Right renal pelvis (tissue), 4 donors: Measurements from ENCODE around the gene AMBRA1. TPM values are rescaled to one million over a fixed set of nuclear protein-coding genes. Genes with fewer than 3 reads are reported as not detected.

Experiments
- DNase-seq, 4 donors: peaks; one replicate each; pipeline ENCODE4 v3.0.0-alpha.2; 2013; ENCODE audit warnings: low read depth in 4 of 4, low spot score in 3 of 4, missing footprints in 1 of 4
- polyA plus RNA-seq, 4 donors: library from polyadenylated mRNA; unstranded; fragments of 120-200 nt; gene quantifications; one replicate each; pipeline ENCODE4 v1.2.1, GENCODE V29; 2013; ENCODE audit not compliant: insufficient read length in 4 of 4

The AMBRA1 gene
- polyA plus RNA-seq, 4 donors: 24.7 to 26.9 (median 24.9) TPM

DNA sequence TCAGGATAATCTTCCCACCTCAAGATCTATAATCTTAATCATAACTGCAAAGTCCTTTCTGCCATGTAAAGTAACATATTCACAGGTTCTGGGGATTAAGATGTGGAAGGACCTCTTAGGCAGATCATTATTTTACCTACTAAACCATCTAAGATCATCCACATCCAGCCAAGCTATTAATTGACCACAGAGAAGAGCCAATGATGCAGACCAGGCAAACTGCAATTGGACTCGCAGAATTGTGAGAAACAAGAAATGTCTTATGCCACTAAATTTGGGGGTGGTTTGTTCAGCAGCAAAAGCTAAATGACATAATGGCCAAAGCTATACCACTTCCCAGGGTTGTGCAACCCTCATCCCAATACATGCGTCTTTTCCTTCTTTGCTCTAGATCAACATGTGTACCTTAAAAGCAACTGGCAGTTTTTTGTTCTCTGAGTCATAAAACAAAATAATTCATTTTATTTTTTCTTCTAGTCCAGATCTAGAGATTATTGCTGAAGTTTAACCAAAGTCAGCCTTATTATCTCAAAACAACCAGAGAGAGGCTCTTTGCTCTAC is 113.6 kb downstream of the AMBRA1 start:
- DNase-seq: no peak

DNA sequence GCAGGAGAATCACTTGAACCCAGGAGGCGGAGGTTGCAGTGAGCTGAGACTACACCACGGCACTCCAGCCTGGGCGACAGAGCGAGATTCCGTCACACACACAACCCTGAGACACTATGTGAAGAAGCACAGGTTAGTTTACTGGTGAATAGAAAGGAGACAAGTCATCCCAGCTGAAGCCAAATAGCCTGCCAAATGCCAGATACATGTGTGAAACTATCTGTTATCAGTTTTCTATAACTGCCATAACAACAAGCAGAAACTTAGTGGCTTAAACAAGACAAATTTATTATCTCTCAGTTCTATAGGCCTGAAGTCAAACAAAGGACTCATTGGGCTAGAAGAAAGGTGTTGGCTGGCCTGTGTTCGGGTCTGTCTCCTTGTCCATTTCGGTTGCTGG is 114.2 kb downstream of the AMBRA1 start:
- DNase-seq: no peak

DNA sequence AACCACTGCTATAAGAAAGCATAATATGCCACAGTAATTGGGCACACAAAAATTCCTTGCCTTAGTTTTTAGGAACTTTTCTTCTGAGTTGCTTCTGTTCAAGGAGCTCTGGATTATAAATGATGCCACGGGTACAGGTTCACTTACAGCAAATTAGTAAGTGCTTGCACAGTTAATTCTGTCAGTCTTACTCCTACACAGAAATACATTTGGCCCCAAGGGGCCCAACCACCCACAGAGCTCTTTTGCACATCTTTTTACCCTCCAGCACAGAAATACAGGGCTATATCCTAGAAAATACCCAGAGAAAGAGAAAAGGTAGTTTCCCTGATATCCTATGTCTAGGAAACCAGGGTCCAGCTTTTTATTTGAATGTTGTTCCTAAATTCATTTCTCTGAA is 115.6 kb downstream of the AMBRA1 start:
- no peak for DNase-seq

DNA sequence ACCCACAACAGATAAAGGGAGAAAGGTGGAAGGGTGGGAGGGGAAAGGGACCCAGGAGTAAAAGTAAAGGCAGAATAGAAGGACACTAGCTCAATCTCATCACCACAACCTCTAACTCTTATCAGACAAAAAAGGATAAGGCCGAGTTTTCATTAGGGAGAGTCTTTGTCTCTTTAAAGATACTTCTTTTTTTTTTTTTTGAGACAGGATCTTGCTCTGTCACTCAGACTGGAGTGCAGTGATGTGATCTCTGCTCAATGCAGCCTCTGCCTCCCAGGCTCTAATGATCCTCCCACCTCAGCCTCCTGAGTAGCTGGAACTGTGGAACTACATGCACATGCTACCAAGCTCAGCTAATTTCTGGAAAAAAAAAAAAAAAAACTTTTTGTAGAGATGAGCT is 116.7 kb downstream of the AMBRA1 start:
- DNase-seq: no peak

DNA sequence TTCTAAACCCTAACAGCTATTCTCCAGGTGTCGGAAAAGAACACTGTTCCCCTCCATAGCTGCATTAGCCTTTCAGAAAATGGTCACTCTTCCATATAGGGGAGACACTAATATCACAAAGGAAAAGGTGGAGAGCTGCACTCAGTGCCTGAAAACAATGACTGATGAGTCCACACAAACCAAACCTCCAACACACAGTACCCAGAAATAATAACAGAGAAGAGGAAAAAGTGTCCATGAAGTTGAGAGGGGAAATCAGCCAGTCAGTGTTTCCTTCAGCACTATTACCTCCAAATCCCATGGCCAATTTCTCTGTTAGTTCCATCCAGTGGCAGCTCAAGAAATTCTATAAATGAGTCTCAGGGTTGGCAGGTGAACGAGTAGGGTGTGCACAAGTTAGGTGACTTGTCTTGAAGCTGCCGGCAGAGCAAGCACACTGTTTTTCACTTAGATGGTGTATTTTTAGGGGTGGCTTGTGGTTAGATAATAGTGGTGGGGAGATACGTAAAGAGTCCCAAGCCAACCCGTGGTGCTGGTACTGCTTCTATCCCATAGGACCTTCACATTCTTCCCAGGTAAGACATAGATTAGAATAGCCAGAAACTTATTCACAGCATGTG is 117.8 kb downstream of the AMBRA1 start:
- DNase-seq: no peak

DNA sequence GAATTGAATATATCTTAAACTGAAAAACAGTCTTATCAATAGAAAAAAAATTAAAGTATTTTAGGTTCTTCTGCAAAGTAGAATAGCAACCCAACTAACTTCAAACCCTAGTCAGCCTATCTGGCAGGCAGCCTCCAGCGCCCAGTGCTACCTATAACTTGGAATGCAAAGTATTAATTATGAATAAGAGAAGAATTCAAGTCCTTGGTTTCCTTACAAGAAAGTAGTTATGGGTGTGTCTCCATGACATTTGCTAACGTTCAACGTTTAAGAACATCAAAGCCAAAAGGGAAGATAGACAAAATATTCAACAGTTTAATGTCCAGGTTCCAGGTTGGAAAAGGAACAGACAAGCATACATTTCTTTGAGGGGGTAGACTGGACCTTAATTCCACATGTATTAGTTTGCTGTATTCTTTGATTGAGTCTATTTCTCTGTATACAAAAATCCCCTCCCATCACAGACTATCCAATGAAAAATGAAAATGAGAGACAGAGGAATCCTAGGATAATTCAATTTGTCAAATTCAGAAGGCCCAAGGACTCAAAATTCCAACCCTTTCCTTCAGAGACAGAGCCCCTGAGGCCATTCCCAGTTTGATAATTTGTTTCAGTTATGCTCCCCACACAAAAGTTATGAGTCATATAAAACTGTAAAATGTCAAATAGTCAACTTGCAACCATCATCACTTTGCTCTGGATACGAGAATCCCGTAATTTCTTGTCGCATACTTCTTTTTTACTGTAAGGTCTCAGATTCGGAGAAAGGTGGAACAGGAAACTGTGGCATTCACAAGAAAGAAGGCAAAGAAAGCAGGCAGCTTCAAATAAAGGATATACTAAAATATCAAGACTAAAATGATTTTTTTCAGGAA is 118.5 kb downstream of the AMBRA1 start:
- no peak for DNase-seq

DNA sequence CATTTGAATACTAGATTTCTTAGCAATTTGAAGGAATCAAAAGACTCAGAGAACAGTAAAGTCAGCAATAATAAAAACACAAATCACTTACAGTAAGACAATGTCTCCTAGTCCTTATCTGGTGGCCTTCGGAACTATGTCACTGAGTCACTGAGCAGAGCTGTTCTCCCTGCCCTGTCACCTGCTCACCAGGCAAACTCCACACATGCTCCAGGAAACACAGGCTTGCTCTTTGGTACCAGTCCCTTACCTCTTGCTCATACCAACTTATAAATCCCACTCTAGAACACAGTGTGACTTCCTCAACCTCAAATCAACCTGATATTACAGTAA is 121.2 kb downstream of the AMBRA1 start:
- no peak for DNase-seq

DNA sequence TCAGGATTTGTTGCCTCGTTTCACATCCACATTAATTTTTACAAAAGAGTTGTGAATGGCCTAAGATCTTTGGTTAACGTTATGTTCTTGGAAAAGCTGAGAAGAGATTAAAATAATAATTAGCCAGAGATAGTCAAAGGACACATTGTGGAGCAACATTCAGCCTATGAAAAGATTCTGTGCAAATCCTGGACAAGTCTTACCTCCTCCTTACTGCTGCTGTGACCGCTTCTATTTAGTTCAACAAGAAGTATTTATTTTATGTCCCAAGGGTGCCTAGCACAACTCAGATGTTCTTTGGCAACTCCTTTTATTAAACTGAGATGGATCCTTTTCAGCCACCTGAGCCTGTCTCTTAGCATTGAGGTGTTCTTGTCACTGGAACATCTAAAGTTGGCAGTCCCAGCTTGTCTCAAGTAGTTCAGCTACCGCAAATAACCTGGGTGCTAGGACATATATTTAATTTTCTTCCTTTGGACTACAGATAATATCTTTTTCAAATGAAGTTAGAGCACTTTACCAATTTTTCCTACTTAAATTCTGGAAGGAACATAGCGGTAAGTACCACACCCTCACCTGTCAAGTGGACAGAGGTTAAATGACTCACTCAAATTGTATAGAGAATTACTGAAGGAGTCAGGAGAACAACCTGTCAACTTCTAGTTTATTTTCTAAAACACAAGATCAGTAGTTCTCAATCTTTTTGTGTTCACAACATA is 121.7 kb downstream of the AMBRA1 start:
- no peak for DNase-seq

DNA sequence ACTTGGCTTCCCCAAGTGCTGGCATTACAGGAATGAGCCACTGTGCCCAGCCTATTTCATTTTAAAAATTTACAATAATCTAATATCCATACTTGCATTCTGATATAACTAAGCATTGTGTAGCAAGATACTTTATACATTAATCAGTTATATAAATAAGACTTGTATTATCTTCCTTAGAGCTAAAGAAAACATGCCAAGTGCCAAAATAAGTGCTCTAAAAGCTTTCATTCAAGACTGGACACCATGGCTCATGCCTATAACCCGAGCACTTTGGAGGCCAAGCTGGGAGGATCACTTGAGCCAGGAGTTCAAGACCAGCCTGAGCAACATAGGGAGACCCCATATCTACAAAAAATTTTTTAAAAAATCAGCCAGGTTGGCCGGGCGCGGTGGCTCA is 123.9 kb downstream of the AMBRA1 start:
- DNase-seq: no peak

DNA sequence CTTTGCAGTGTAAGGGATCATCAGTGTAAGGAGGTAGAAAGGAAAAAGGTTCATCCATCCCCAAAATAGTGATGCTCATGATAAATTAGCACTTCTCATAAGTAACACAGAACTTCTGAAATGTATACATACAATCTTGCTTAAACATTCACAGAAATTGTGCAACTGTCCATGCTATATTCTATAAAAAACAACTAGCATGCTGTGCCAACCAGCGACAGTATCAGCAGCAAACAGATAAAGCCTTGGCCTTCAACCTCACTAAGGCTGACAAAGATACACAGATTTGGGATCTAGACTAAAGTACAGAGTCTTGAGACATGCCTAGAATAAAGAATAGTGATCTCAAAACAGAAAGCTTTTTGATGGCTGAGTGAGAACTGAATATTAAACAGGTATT is 128.1 kb downstream of the AMBRA1 start:
- DNase-seq: no peak

DNA sequence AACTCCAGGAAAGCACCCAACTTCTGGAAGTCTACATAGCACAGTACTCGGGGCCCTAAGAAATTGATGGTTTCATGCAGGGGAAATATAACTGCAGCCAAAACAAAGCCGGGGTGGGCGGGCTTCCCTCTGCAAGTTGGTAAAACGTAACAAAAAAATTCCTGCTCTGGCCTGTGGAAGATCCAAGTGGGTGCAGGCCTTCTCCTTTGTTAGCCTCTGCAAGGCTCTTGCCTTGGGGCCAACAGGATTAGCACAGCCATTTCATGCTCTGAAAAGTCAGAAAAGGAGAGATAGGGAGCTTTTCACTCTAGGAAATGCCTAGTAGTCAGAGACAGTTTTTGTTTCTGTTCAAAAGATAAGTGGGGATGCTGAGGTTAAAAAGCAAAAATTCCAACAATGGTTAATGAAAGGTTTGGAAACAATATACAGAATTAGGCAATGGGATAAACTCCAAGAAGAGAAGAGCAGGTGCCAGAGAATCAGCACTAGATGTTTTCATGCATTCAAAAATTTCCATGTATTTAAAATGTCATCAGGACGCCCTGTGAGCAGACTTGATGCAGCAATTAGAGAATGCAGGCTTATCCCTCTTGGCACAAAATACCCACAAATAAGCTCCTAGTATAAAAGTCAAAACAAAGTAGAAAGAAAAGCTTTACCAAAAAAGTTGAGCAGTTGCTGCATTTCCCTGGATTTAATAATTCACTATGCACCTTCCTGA is 130.0 kb downstream of the AMBRA1 start:
- no peak for DNase-seq

DNA sequence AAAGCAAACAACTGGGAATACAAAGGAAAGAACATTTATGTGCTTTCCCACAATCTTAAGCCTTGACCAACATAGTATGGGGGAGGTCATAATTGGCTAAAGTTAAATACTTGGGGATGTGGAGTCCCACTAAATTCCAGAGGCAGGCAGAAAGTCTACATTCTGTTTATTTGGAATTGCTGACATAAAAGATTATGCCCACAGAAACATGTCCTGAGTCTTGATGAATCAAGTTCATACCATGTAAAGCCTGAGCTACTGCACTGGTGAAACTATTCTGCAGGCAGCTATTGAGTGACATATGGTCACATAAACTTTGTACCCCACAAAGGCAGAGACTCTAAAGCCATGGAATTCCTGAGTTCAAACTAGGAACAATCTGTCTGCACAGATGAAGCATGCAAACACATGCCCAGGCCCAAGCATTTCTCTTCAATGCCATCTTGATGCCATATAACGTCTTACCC is 132.3 kb downstream of the AMBRA1 start:
- no peak for DNase-seq

DNA sequence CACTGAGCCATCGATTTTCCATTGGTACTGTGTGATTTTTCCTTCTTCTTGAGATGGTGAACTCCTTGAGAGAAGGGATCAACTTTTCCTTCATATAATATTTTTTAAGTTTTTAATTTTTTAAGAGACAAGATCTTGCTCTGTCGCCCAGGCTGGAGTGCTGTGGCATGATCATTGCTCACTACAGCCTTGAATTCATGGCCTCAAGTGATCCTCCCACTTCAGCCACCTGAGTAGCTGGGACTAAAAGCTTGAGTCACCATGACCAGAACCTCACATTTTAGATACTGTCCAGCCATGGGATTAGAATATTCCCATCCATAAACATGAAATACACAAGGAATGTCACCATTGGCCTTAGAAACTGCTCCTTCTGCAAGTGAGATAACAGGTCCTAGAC is 135.3 kb downstream of the AMBRA1 start:
- DNase-seq: no peak

DNA sequence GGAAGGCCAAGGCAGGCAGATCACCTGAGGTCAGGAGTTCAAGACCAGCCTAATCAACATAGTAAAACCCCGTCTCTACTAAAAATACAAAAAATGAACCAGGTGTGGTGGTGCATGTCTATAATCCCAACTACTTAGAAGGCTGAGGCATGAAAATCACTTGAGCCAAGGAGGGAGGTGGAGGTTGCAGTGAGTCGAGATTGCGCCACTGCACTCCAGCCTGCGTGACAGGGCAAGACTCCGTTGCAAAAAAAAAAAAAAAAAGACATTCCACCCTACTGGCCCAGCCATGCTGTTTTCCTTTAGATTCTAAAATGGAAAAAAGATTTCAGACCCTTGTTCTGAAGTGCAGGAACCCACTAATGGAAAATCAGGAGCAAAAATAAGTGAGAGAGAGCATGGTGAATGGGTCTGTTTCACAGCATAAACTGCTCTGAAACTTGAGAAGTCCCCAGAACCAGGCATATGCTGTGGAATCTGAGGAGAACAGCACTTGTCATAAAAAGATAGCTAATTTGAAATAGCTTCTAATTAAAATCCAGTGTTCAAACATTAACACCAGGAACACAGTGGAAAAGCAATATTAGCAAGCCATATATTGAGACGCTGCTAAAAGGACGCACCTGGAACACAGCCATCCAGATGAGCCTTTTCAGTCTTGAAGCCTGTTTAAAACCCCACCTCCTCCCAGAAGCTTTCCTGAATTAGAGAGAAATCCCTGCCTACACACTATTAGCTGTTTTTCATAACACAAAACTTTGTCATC is 136.0 kb downstream of the AMBRA1 start:
- DNase-seq: no peak

DNA sequence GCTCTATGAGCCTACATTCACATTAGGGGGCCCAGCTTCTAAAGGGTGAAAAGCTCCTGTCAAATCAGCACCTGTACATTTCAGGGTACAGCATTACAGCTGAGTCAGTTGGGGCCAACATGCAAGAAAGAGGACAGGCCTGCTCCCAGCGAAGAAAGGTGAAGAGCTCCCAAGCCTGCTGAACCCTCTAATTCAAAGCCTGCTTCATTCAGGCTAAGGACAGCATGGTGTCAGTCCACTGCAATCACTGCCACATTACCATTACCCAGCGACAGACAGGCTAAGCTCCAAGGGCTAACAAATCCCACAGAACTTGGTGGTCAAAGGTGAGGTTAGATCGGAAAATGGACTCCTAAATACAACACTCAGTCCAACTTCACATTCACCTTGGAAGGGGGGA is 136.8 kb downstream of the AMBRA1 start:
- no peak for DNase-seq

DNA sequence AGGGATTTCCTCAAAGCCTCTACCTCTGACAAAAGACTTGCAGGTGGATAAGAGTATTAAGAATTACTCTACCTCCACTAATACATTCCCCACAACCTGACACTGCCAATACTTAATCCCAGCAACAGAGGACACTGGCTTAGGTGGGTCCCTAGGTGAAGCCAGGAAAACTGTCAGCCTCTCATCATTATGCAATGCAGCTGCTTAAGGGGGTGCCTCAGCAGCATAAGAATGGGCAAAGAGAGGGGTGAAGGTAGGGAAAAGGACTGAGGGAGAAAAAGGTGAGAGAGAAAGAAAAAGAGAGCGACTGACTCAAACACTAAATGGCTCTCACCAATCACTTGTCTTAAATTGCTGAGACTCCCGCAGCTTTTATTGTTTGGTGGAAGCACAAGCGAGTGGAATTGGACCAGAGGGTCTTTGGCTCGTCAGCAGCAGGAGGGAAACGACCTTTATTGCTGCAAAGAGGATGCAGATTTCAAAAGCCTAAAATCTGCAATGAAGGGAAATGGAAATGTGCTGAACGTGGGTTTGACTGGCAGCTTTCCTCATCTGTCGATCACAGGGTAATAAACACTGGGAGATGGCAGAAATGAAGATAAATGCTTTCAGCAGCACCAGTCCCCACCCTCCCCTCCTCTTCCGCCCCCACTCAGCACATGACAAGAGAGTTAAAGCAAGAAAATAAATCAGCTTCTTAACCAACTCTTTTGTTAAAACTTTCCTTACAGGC is 137.4 kb downstream of the AMBRA1 start:
- DNase-seq: no peak

DNA sequence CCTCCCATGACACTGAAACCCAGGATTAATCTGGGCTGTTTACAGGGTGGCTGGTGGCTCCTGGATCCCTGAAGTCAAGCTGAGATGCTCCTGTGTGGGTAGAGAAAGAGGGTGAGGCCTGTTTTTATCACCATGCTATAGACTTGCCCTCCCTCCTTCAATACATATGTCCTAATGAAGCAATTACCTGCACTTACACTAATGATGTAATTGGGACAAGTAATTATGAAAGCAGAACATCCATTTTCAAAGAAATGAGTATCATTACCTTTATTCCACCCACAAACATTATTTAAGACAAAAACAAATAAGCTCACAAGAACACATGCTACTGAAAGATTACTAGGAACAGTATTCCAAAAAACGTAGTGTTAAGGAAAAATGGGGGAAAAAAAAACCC is 138.0 kb downstream of the AMBRA1 start:
- no peak for DNase-seq

DNA sequence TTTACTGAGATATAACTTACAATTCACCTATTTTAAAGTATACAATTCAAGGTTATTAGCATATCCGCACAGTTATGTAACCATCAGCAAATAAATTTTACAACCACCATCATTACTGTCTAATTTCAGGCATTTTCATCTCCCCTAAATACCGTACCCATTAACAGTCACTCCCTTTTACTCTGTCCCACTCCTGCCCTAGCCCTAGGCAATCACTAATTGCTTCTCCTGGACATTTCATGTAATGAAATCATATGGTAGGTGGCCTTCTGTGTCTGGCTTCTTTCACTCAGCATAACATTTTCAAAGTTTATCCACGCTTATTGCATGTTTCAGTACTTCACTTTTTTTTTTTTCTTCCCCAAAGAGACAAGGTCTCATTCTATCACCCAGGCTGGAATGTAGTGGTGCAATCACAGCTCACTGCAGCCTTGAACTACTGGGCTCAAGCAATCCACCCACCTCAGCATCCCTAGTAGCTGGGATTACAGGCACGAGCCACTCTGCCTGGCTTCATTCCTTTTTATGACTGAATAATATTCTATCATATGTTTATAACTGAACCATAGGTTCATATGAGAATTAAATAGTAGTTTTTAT is 140.8 kb downstream of the AMBRA1 start:
- no peak for DNase-seq

DNA sequence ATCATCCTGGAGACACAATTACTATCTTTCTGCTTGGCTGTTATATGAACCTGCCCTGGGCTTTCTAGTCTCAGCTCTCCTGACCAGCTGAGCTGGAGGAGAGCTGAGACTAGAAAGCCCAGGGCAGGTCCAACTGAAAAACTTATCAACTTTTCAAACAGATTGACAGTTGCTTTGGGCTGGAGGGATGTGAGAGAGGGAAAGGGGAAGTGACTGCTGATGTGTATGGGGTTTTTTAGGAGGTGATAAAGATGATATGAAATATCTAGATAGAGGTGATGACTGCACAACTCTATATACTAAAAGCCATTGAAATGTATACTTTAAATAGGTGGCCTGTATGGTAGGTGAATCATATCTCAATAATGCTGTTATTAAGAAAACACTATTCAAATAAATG is 142.1 kb downstream of the AMBRA1 start:
- no peak for DNase-seq
